Erythroblast (primary cell): ENCODE data around the gene TRPC4.

Experiments
- GATA1 ChIP-seq: IDR thresholded peaks from 2 replicates; pipeline ENCODE4 v1.6.1; 2011; ENCODE audit warnings: low read depth, mild to moderate bottlenecking, control low read depth, low read length, moderate library complexity
- POLR2A ChIP-seq: IDR thresholded peaks from 2 replicates; pipeline ENCODE4 v1.6.1; 2011; ENCODE audit warnings: mild to moderate bottlenecking, low read length

- TF ChIP-seq POLR2A (no peak), GATA1 (no peak)
Measured at GRCh38 chr13:37647031-37647650, 222.4 kb downstream of the TRPC4 start.
